GM21447 (cell line): ENCODE results near the gene CACNA1C.

Experiments
- ATAC-seq: cut with Tn5 transposase; IDR thresholded peaks from one replicate; pipeline ENCODE4 v1.9.1; 2021; ENCODE audit not compliant: unreplicated experiment

The CACNA1C gene

GRCh38 chr12:2607881-2608607 is 555.3 kb downstream of the CACNA1C start:
- ATAC-seq = no peak

GRCh38 chr12:2608608-2608945 is 555.8 kb downstream of the CACNA1C start:
- ATAC-seq = no peak

GRCh38 chr12:2609020-2609419 is 556.2 kb downstream of the CACNA1C start:
- ATAC-seq = no peak

GRCh38 chr12:2610358-2610757 is 557.6 kb downstream of the CACNA1C start:
- ATAC-seq = no peak

GRCh38 chr12:2613326-2614073 is 560.7 kb downstream of the CACNA1C start:
- ATAC-seq = no peak

GRCh38 chr12:2614341-2614740 is 561.6 kb downstream of the CACNA1C start:
- no peak for ATAC-seq

GRCh38 chr12:2615665-2616402 is 563.0 kb downstream of the CACNA1C start:
- no peak for ATAC-seq

- ATAC-seq = no peak
Observed at GRCh38 chr12:2616763-2617162, 564.0 kb downstream of the CACNA1C start.

- no peak for ATAC-seq
Observed at GRCh38 chr12:2617365-2617764, 564.6 kb downstream of the CACNA1C start.

- no peak for ATAC-seq
Observed at GRCh38 chr12:2618291-2618995, 565.7 kb downstream of the CACNA1C start.

- no peak for ATAC-seq
Observed at GRCh38 chr12:2619136-2619535, 566.3 kb downstream of the CACNA1C start.

- no peak for ATAC-seq
Observed at GRCh38 chr12:2622460-2622859, 569.7 kb downstream of the CACNA1C start.

GRCh38 chr12:2623472-2623871 is 570.7 kb downstream of the CACNA1C start:
- ATAC-seq = no peak

- no peak for ATAC-seq
Observed at GRCh38 chr12:2624543-2625288, 571.9 kb downstream of the CACNA1C start.

- no peak for ATAC-seq
Observed at GRCh38 chr12:2625289-2625612, 572.5 kb downstream of the CACNA1C start.

- ATAC-seq = no peak
Observed at GRCh38 chr12:2627076-2627834, 574.5 kb downstream of the CACNA1C start.

- ATAC-seq = no peak
Observed at GRCh38 chr12:2627835-2628191, 575.0 kb downstream of the CACNA1C start.

GRCh38 chr12:2628401-2628800 is 575.6 kb downstream of the CACNA1C start:
- ATAC-seq = no peak

GRCh38 chr12:2629051-2629450 is 576.3 kb downstream of the CACNA1C start:
- no peak for ATAC-seq
